ENCODE data around the gene ABCA13. TPM values are rescaled to one million over a fixed set of nuclear protein-coding genes. Genes with fewer than 3 reads are reported as not detected.

Gene ABCA13
- total RNA-seq, 1 donor from 2014 or later: 0.69 TPM

- DNase-seq (ENCODE audit: low read depth): no peak
- TF ChIP-seq, protein P1, sequence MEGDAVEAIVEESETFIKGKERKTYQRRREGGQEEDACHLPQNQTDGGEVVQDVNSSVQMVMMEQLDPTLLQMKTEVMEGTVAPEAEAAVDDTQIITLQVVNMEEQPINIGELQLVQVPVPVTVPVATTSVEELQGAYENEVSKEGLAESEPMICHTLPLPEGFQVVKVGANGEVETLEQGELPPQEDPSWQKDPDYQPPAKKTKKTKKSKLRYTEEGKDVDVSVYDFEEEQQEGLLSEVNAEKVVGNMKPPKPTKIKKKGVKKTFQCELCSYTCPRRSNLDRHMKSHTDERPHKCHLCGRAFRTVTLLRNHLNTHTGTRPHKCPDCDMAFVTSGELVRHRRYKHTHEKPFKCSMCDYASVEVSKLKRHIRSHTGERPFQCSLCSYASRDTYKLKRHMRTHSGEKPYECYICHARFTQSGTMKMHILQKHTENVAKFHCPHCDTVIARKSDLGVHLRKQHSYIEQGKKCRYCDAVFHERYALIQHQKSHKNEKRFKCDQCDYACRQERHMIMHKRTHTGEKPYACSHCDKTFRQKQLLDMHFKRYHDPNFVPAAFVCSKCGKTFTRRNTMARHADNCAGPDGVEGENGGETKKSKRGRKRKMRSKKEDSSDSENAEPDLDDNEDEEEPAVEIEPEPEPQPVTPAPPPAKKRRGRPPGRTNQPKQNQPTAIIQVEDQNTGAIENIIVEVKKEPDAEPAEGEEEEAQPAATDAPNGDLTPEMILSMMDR (conservative IDR thresholded peaks at IDR 0.05; ENCODE audit: low read depth, low read length): no peak
- no peak overlapping the region for H3K4me3 ChIP-seq (ENCODE audit: low read depth, low read length)
These were observed 334.2 kb downstream of the ABCA13 start for GRCh38 chr7:48505466-48505865.

DNA sequence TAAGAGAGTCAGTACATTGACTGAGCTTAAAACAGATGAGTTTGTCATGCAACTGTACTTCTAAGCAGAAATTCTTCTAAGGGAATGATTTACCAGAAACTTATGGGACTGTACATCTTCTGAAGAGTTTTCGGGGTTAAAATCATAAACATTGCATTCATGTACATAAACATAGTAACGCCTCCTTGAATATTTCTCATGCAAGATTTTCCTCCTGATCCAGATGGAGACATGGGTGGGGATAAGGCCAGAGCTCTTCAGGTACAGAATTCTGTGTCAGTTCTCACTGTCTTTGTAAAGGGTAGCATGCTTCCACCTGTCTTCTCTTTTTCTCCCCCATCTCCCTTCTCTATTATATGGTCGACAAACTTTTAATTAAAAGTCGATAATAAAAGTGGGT lies 335.3 kb downstream of the ABCA13 start:
- H3K4me3 ChIP-seq (ENCODE audit: low read depth, low read length): no peak overlapping the region
- TF ChIP-seq, protein P1 (conservative IDR thresholded peaks at IDR 0.05; ENCODE audit: low read depth, low read length): no peak
- DNase-seq (ENCODE audit: low read depth): no peak

- H3K4me3 ChIP-seq (ENCODE audit: low read depth, low read length): no peak overlapping the region
- TF ChIP-seq, protein P1 (conservative IDR thresholded peaks at IDR 0.05; ENCODE audit: low read depth, low read length): no peak
- no peak for DNase-seq (ENCODE audit: low read depth)
These were observed 339.8 kb downstream of the ABCA13 start for GRCh38 chr7:48511080-48511479.

DNA sequence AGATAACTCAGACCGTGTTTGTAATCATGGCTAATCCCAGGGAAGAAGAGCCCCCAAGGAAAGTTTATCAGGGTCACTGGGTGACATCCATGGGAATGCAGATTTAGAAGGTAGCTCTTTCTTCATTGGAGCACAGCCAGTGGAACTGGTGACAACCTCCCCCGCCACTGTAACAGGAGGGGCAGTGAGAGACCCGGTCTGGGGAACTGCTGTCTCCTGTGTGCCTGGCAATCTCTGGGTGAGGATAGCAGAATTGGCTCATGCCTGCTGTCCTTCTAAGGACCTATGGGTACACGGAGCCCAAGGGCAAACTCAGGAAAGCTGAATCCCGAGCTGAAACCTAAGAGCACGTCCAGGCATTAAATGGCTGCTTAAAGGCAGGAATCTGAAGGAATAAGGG lies 341.6 kb downstream of the ABCA13 start:
- DNase-seq (ENCODE audit: low read depth): no peak
- TF ChIP-seq, protein P1 (conservative IDR thresholded peaks at IDR 0.05; ENCODE audit: low read depth, low read length): no peak
- H3K4me3 ChIP-seq (ENCODE audit: low read depth, low read length): no peak overlapping the region

DNA sequence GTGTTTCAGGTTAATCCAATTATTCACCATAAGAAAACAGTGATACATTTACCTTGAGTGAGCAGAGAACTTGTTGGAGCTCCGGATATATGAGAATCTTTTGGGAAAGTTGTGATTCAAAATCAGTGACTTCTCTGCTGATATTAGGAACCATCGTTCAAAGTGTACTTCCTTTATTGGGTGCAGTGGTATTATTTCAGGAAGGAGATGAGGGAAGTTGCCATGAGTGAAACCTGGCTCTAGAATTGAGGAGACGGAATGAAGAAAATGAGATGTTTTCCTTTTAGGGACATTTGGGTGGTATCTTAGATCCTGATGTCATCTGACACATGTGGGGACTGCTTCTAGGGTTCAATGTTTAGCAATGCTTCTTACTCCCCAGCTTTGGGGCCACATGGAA lies 343.9 kb downstream of the ABCA13 start:
- TF ChIP-seq, protein P1 (conservative IDR thresholded peaks at IDR 0.05; ENCODE audit: low read depth, low read length): no peak
- no peak overlapping the region for H3K4me3 ChIP-seq (ENCODE audit: low read depth, low read length)
- no peak for DNase-seq (ENCODE audit: low read depth)

DNA sequence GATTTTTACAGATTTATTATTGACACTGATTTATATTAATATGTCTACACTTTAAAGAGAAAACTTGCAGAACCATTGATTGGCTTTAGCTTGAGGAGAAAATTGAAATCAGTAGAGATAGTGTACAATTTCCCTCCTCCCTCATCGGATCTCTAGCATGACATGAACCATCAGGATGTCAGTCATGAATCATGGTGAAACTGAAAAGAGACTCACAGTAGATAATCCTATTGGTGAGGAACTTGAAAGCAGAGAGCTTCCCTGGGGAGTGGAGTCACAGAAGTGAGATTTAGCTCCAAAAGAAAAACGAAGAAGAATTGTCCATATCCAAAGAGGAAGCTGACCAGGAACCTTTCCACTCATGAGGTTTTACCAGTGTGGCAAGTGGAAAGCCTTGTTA lies 346.8 kb downstream of the ABCA13 start:
- H3K4me3 ChIP-seq (ENCODE audit: low read depth, low read length): no peak overlapping the region
- TF ChIP-seq, protein P1 (conservative IDR thresholded peaks at IDR 0.05; ENCODE audit: low read depth, low read length): no peak
- DNase-seq (ENCODE audit: low read depth): no peak

GRCh38 chr7:48522692-48523091 lies 351.4 kb downstream of the ABCA13 start:
- no peak overlapping the region for H3K4me3 ChIP-seq (ENCODE audit: low read depth, low read length)
- TF ChIP-seq, protein P1 (conservative IDR thresholded peaks at IDR 0.05; ENCODE audit: low read depth, low read length): no peak
- no peak for DNase-seq (ENCODE audit: low read depth)
